H1 (cell line): Measurements from ENCODE around the gene SLC26A6. TPM values are rescaled to one million over a fixed set of nuclear protein-coding genes. Genes with fewer than 3 reads are reported as not detected.

Source experiments
- CTCF ChIA-PET: fragments of 300-600 bp; sonication (Branson Sonifier 250); formaldehyde crosslinking; loops from one replicate; lab custom pipeline; 2021; ENCODE audit not compliant: partially characterized antibody; lab: Charles Lee
- POLR2A ChIA-PET: fragments of 300-600 bp; sonication (Branson Sonifier 250); formaldehyde crosslinking; loops from one replicate; lab custom pipeline; 2021; ENCODE audit warnings: inconsistent platforms; ENCODE audit not compliant: partially characterized antibody; lab: Charles Lee
- DNase-seq, 2 experiments: peaks; one replicate each; pipeline versions ENCODE4 v3.0.0 to v3.0.0-alpha.2; 2010 to 2022; ENCODE audit warnings: low spot score in 2 of 2, low read depth in 1 of 2, mixed read lengths in 1 of 2
- FAIRE-seq: peaks from 2 replicates; lab custom pipeline; 2011; peaks lifted over from hg19 to GRCh38; lab: Jason Lieb, UNC
- H2AFZ ChIP-seq: 2 replicates; pipeline ENCODE4 v1.8.1; 2012; ENCODE audit warnings: low read length, inconsistent platforms
- H2AK5ac ChIP-seq: 2 replicates; pipeline ENCODE4 v1.6.1; 2013; ENCODE audit warnings: low read depth, low read length
- H2BK120ac ChIP-seq: replicated peaks from 2 replicates; pipeline ENCODE3; 2013; ENCODE audit warnings: low read depth, low read length, inconsistent platforms
- H2BK12ac ChIP-seq: 2 replicates; pipeline ENCODE4 v1.6.1; 2013; ENCODE audit warnings: low read depth, low read length
- H2BK15ac ChIP-seq: 2 replicates; pipeline ENCODE4 v1.6.1; 2013; ENCODE audit warnings: low read length
- H2BK20ac ChIP-seq: 2 replicates; pipeline ENCODE4 v1.6.1; 2013; ENCODE audit warnings: low read length
- H2BK5ac ChIP-seq: 2 replicates; pipeline ENCODE4 v1.6.1; 2013; ENCODE audit warnings: low read depth, low read length
- H3K14ac ChIP-seq: 2 replicates; pipeline ENCODE4 v1.6.1; 2013; ENCODE audit warnings: inconsistent platforms; ENCODE audit not compliant: insufficient read length
- H3K18ac ChIP-seq: 2 replicates; pipeline ENCODE4 v1.6.1; 2013; ENCODE audit warnings: low read length; ENCODE audit errors: extremely low read depth
- H3K23ac ChIP-seq: 2 replicates; pipeline ENCODE4 v1.6.1; 2013; ENCODE audit warnings: inconsistent platforms; ENCODE audit not compliant: insufficient read length
- H3K23me2 ChIP-seq: 2 replicates; pipeline ENCODE4 v1.6.1; 2013; ENCODE audit warnings: low read depth, low read length
- H3K27ac ChIP-seq: 2 replicates; pipeline ENCODE4 v1.6.1; 2011; ENCODE audit warnings: low read depth, low read length, inconsistent platforms
- H3K27me3 ChIP-seq, 4 experiments: replicated peaks in 1 of 4; 1 replicate in 1 of 4; 2 replicates in 3 of 4; pipeline versions ENCODE4 v1.6.1 to v1.8.1; 2011 to 2013; ENCODE audit warnings: low read length in 3 of 4, mild to moderate bottlenecking in 3 of 4, inconsistent platforms in 2 of 4, mixed read lengths in 2 of 4, moderate library complexity in 1 of 4; ENCODE audit not compliant: control insufficient read depth in 3 of 4, insufficient read depth in 3 of 4; ENCODE audit errors: extremely low read depth in 1 of 4
- H3K36me3 ChIP-seq, 4 experiments: 2 replicates each; pipeline versions ENCODE4 v1.6.1 to v1.8.1; 2011 to 2013; ENCODE audit warnings: mild to moderate bottlenecking in 4 of 4, low read length in 3 of 4, moderate library complexity in 2 of 4, control low read depth in 1 of 4, inconsistent platforms in 1 of 4; ENCODE audit not compliant: insufficient read depth in 4 of 4, control insufficient read depth in 2 of 4
- H3K4ac ChIP-seq: replicated peaks from 2 replicates; pipeline ENCODE3; 2013; ENCODE audit warnings: low read length, low read depth, mixed read lengths, inconsistent platforms; ENCODE audit not compliant: insufficient read length
- H3K4me1 ChIP-seq, 4 experiments: replicated peaks in 1 of 4; 1 replicate in 1 of 4; 2 replicates in 3 of 4; pipeline versions ENCODE4 v1.6.1 to v1.8.1; 2011 to 2013; ENCODE audit warnings: low read length in 3 of 4, inconsistent platforms in 2 of 4, mixed read lengths in 1 of 4; ENCODE audit not compliant: insufficient read depth in 4 of 4, control insufficient read depth in 3 of 4
- H3K4me2 ChIP-seq, 2 experiments: 2 replicates each; pipeline versions ENCODE4 v1.6.1 to v1.8.1; 2011 to 2013; ENCODE audit warnings: low read depth in 2 of 2, low read length in 2 of 2, control low read depth in 1 of 2, inconsistent platforms in 1 of 2, mild to moderate bottlenecking in 1 of 2; ENCODE audit not compliant: insufficient read depth in 1 of 2
- H3K4me3 ChIP-seq, 4 experiments: fragments of 200-600, 300-600 bp in 1 of 4; sonication (generic), shearing (Covaris generic), sonication (Bioruptor Twin) in 1 of 4; 2 replicates each; pipeline versions ENCODE4 v1.5.1 to v1.8.1; 2011 to 2016; ENCODE audit warnings: low read length in 4 of 4, low read depth in 3 of 4, control low read depth in 2 of 4, inconsistent platforms in 2 of 4, mild to moderate bottlenecking in 2 of 4, mixed read lengths in 1 of 4, moderate library complexity in 1 of 4; ENCODE audit not compliant: insufficient read depth in 2 of 4; ENCODE audit errors: extremely low read depth in 1 of 4
- H3K56ac ChIP-seq: replicated peaks from 2 replicates; pipeline ENCODE3; 2013; ENCODE audit warnings: low read depth, mild to moderate bottlenecking, mixed read lengths, low read length, inconsistent platforms; ENCODE audit not compliant: insufficient read length
- H3K79me1 ChIP-seq: 2 replicates; pipeline ENCODE4 v1.6.1; 2013; ENCODE audit warnings: low read depth, low read length, control low read depth
- H3K79me2 ChIP-seq, 2 experiments: 2 replicates each; pipeline versions ENCODE4 v1.6.1 to v1.8.1; 2012 to 2013; ENCODE audit warnings: low read length in 2 of 2, mild to moderate bottlenecking in 2 of 2, inconsistent platforms in 1 of 2; ENCODE audit not compliant: insufficient read depth in 2 of 2, control insufficient read depth in 1 of 2
- H3K9ac ChIP-seq, 4 experiments: replicated peaks in 1 of 4; 1 replicate in 1 of 4; 2 replicates in 3 of 4; pipeline versions ENCODE4 v1.6.1 to v1.8.1; 2011 to 2013; ENCODE audit warnings: low read depth in 3 of 4, low read length in 3 of 4, control low read depth in 2 of 4, mild to moderate bottlenecking in 2 of 4, moderate library complexity in 2 of 4, inconsistent platforms in 1 of 4; ENCODE audit errors: extremely low read depth in 1 of 4
- H3K9me3 ChIP-seq, 2 experiments: 2 replicates each; pipeline versions ENCODE4 v1.6.1 to v1.8.1; 2012 to 2013; ENCODE audit warnings: mild to moderate bottlenecking in 2 of 2, moderate library complexity in 2 of 2, control low read depth in 1 of 2, inconsistent platforms in 1 of 2, low read depth in 1 of 2, low read length in 1 of 2, mixed read lengths in 1 of 2; ENCODE audit not compliant: insufficient read depth in 2 of 2
- H4K20me1 ChIP-seq, 2 experiments: replicated peaks in 1 of 2; 2 replicates each; pipeline versions ENCODE3 to v1.8.1; 2011 to 2013; ENCODE audit warnings: inconsistent platforms in 2 of 2, low read length in 2 of 2, mild to moderate bottlenecking in 1 of 2; ENCODE audit not compliant: insufficient read depth in 2 of 2, control insufficient read depth in 1 of 2
- H4K5ac ChIP-seq: 2 replicates; pipeline ENCODE4 v1.6.1; 2013; ENCODE audit warnings: low read length, low read depth, mixed read lengths, inconsistent platforms; ENCODE audit not compliant: insufficient read length
- H4K8ac ChIP-seq: 2 replicates; pipeline ENCODE4 v1.8.0; 2013; ENCODE audit warnings: mild to moderate bottlenecking, moderate library complexity, low read length, inconsistent platforms; ENCODE audit not compliant: insufficient read depth; ENCODE audit errors: extremely low read depth
- H4K91ac ChIP-seq: replicated peaks from 2 replicates; pipeline ENCODE3; 2013; ENCODE audit warnings: low read length, mixed read lengths, inconsistent platforms; ENCODE audit not compliant: insufficient read length
- ATF3 ChIP-seq: IDR thresholded peaks from 2 replicates; pipeline ENCODE4 v1.6.1; 2011; ENCODE audit warnings: low read depth, mild to moderate bottlenecking, low read length; ENCODE audit not compliant: insufficient read depth
- BRCA1 ChIP-seq: IDR thresholded peaks from 2 replicates; pipeline ENCODE4 v1.6.1; 2012; ENCODE audit warnings: low read depth, low read length, improper control_type of control experiment
- CEBPB ChIP-seq: IDR thresholded peaks from 2 replicates; pipeline ENCODE4 v1.6.1; 2012; ENCODE audit warnings: low read depth, low read length
- CTBP2 ChIP-seq: IDR thresholded peaks from 2 replicates; pipeline ENCODE4 v1.7.0; 2011; ENCODE audit warnings: borderline replicate concordance, mild to moderate bottlenecking, moderate library complexity, mixed read lengths, low read length; ENCODE audit not compliant: insufficient read depth, insufficient read length
- GABPA ChIP-seq: IDR thresholded peaks from 2 replicates; pipeline ENCODE4 v1.6.1; 2011; ENCODE audit warnings: mild to moderate bottlenecking, low read length, moderate library complexity, borderline replicate concordance; ENCODE audit not compliant: insufficient read depth
- GTF2F1 ChIP-seq: IDR thresholded peaks from 2 replicates; pipeline ENCODE4 v1.6.1; 2012; ENCODE audit warnings: low read depth, low read length, improper control_type of control experiment, borderline replicate concordance
- JUN ChIP-seq: IDR thresholded peaks from 2 replicates; pipeline ENCODE4 v1.6.1; 2011; ENCODE audit warnings: low read depth, mild to moderate bottlenecking, improper control_type of control experiment, low read length
- KDM1A ChIP-seq: fragments of 200-600, 300-600 bp; sonication (generic); IDR thresholded peaks from 2 replicates; pipeline ENCODE4 v1.7.1; 2016; ENCODE audit warnings: mild to moderate bottlenecking, low read length, borderline replicate concordance
- NANOG ChIP-seq: IDR thresholded peaks from 2 replicates; pipeline ENCODE4 v1.6.1; 2011; ENCODE audit warnings: low read length, low read depth, mild to moderate bottlenecking, inconsistent platforms; ENCODE audit not compliant: insufficient read depth, poor library complexity, severe bottlenecking
- TCF12 ChIP-seq: IDR thresholded peaks from 2 replicates; pipeline ENCODE4 v1.6.1; 2011; ENCODE audit warnings: low read depth, mild to moderate bottlenecking, low read length
- TEAD4 ChIP-seq: IDR thresholded peaks from 2 replicates; pipeline ENCODE4 v1.6.1; 2012; ENCODE audit warnings: low read depth, low read length, inconsistent platforms, mixed read lengths
- ZNF274 ChIP-seq: IDR thresholded peaks from 2 replicates; pipeline ENCODE4 v1.7.0; 2012; ENCODE audit warnings: low read length, borderline replicate concordance; ENCODE audit errors: extremely low read depth
- WGBS, 2 experiments: shearing (Covaris generic) in 1 of 2; methylation state at CpG; one replicate each; pipeline versions ENCODE4 v1.1.6 to v1.1.7; 2013 to 2015; ENCODE audit warnings: low lambda C conversion rate in 2 of 2, mixed read lengths in 2 of 2, inconsistent platforms in 1 of 2, low coverage in 1 of 2, missing lambda C conversion rate in 1 of 2; ENCODE audit not compliant: insufficient replicate concordance in 2 of 2, insufficient coverage in 1 of 2, insufficient read length in 1 of 2; ENCODE audit errors: extremely low coverage in 1 of 2, missing lambda C conversion rate in 1 of 2; 5-methylcytosine and 5-hydroxymethylcytosine counted together
- polyA plus RNA-seq, 7 experiments: library from polyadenylated mRNA; depleted of rRNA in 3 of 7; stranded (reverse) in 5 of 7; unstranded in 2 of 7; fragments of >200 nt in 5 of 7; fragments of 200-250 nt in 2 of 7; gene quantifications; 1 replicate in 5 of 7; 2 replicates in 1 of 7; 4 replicates in 1 of 7; pipeline versions ENCODE4 v1.2.1 to v1.2.3, GENCODE V29; 2011 to 2013; ENCODE audit warnings: missing spikeins in 2 of 7, mixed read lengths in 2 of 7
- total RNA-seq: library from RNA; stranded (reverse); fragmentation: NEBNext Ultra II Directional; extraction: Animal tissue kit (Norgen Biotek cat#: 25700); gene quantifications from 2 replicates; pipeline ENCODE4 v1.2.1, GENCODE V29; 2021

Gene SLC26A6
- total and polyA plus RNA-seq, 2 of the 8 experiments (the other 6 are each of a cell fraction or from before 2014, with no cell fraction given): 50.4 to 58.0 TPM

GRCh38 chr3:48633256-48633655 lies 2.0 kb downstream of the SLC26A6 start:
- no peak overlapping the region for H3K18ac ChIP-seq
- H4K5ac ChIP-seq: no peak overlapping the region
- no peak overlapping the region for H3K4me2 ChIP-seq
- H4K20me1 ChIP-seq: peaks cover 5 to 25% of the 10 kb centered on the region in 2 experiments
- peaks cover 7% of the 10 kb centered on the region for H3K79me1 ChIP-seq
- H2BK5ac ChIP-seq: no peak overlapping the region
- H2BK15ac ChIP-seq: no peak overlapping the region
- H2AFZ ChIP-seq: no peak overlapping the region
- H3K36me3 ChIP-seq: peaks cover 17 to 35% (median 30%) of the 10 kb centered on the region in 4 experiments
- H4K8ac ChIP-seq: no peak overlapping the region
- H2BK12ac ChIP-seq: no peak overlapping the region
- no peak for FAIRE-seq
- no peak overlapping the region for H3K4ac ChIP-seq
- no peak overlapping the region for H2AK5ac ChIP-seq
- peaks cover 0 to 9% of the 10 kb centered on the region in 2 experiments; a peak in 1 of 4 replicates for H3K79me2 ChIP-seq
- H3K4me1 ChIP-seq: peaks cover 3 to 6% (median 5%) of the 10 kb centered on the region in 4 experiments
- H3K27me3 ChIP-seq: no peaks in the 10 kb centered on the region; a peak in 1 of 7 replicates
- no peak overlapping the region for H3K27ac ChIP-seq
- H3K9me3 ChIP-seq: no peaks in the 10 kb centered on the region
- H2BK120ac ChIP-seq: no peak overlapping the region
- ChIA-PET CTCF (interaction anchor here (0.6 to 5.8 kb wide), 7 partner anchors 8 to 1000 kb away, joined by 3 to 49 read pairs (median 23); partner anchors contain the start of genes CELSR3, PFKFB4 and UQCRC1), POLR2A (interaction anchor here (1.0 to 9.8 kb wide), 6 partner anchors 10 to 75 kb away, joined by 6 to 111 read pairs (median 52); partner anchors contain the start of genes CELSR3, TMEM89 and UQCRC1)
- no peak overlapping the region for H3K56ac ChIP-seq
- H3K14ac ChIP-seq: no peak overlapping the region
- H2BK20ac ChIP-seq: no peak overlapping the region
- DNase-seq: no peak
- no peak overlapping the region for H3K4me3 ChIP-seq
- no peak overlapping the region for H3K9ac ChIP-seq
- H4K91ac ChIP-seq: no peak overlapping the region
- no peak overlapping the region for H3K23ac ChIP-seq
- WGBS, 2 experiments: 93% methylated on average over 15 of the region's 15 CpGs; no CpG with 5 or more reads in 1 of the 2 experiments
- H3K23me2 ChIP-seq: peaks cover 2% of the 10 kb centered on the region; the same call in 1 of the 2 replicates
- TF ChIP-seq TEAD4 (no peak), ZNF274 (no peak), NANOG (no peak), BRCA1 (no peak), CTBP2 (no peak), GABPA (no peak), KDM1A (no peak), GTF2F1 (no peak), JUN (no peak), TCF12 (no peak), CEBPB (no peak), ATF3 (no peak)
